KMS-11 (cell line): ENCODE results near the gene BRCA2.

ENCODE experiments used
- H2AFZ ChIP-seq: fragments of 200-600 bp; sonication (generic); 2 replicates; pipeline ENCODE4 v1.6.1; 2016; ENCODE audit warnings: antibody characterized with exemption, mixed run types, low read depth
- H3K27ac ChIP-seq: fragments of 200-600 bp; sonication (generic); 2 replicates; pipeline ENCODE4 v1.6.1; 2016; ENCODE audit warnings: mild to moderate bottlenecking, mixed run types
- H3K27me3 ChIP-seq: fragments of 200-600 bp; sonication (generic); 2 replicates; pipeline ENCODE4 v1.6.1; 2017; ENCODE audit warnings: mild to moderate bottlenecking, low read depth, mixed run types, moderate library complexity; ENCODE audit not compliant: insufficient read depth
- H3K36me3 ChIP-seq: fragments of 200-600 bp; sonication (generic); 2 replicates; pipeline ENCODE4 v1.6.1; 2017; ENCODE audit warnings: mild to moderate bottlenecking, mixed run types; ENCODE audit not compliant: insufficient read depth
- H3K4me1 ChIP-seq: fragments of 200-600 bp; sonication (generic); 2 replicates; pipeline ENCODE4 v1.6.1; 2016; ENCODE audit warnings: mild to moderate bottlenecking, low read depth, mixed run types; ENCODE audit not compliant: poor library complexity, severe bottlenecking
- H3K4me2 ChIP-seq: fragments of 200-600 bp; sonication (generic); 2 replicates; pipeline ENCODE4 v1.7.0; 2016; ENCODE audit warnings: mild to moderate bottlenecking, mixed run types
- H3K4me3 ChIP-seq: fragments of 200-600 bp; sonication (generic); IDR thresholded peaks from 2 replicates; pipeline ENCODE4 v1.6.1; 2017; ENCODE audit warnings: low read depth, low read length, mixed read lengths; ENCODE audit not compliant: insufficient read depth
- H3K79me2 ChIP-seq: fragments of 200-600 bp; sonication (generic); 2 replicates; pipeline ENCODE4 v1.6.1; 2016; ENCODE audit warnings: low read depth, mixed run types; ENCODE audit not compliant: insufficient read depth
- H3K9ac ChIP-seq: fragments of 200-600 bp; sonication (generic); 2 replicates; pipeline ENCODE4 v1.6.1; 2016; ENCODE audit warnings: mild to moderate bottlenecking, mixed run types
- H4K20me1 ChIP-seq: fragments of 200-600 bp; sonication (generic); 2 replicates; pipeline ENCODE4 v1.6.1; 2016; ENCODE audit warnings: mild to moderate bottlenecking, mixed run types; ENCODE audit not compliant: insufficient read depth
- TF ChIP-seq, protein P1 (sequence below): fragments of 200-600 bp; sonication (generic); conservative IDR thresholded peaks from 2 replicates; pipeline ENCODE4 v1.6.1; 2017; ENCODE audit warnings: low read depth, mild to moderate bottlenecking, antibody characterized with exemption, low read length, moderate library complexity, mixed read lengths

Gene BRCA2

DNA sequence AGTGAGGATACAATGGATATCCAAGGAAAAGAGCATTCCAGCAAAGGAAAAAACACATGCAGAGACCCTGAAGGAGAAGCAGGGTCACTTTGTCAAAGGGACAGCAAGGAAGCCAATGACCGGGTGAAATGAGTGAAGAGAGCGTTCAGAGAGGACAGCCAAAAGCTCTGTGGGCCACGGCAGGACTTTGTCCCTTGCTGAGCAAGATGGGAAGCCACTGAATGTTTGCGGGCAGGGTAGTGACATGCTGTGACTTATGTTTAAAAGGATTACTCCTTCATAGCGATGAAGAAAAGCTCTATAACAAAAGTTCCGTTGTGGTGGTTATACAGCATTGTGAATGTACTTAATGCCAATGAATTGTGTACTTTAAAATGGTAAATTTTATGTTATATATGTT, 16.6 kb upstream of the BRCA2 start:
- Histone ChIP-seq H3K27me3 (no peaks in the 10 kb centered on the region), H3K79me2 (no peaks in the 10 kb centered on the region), H2AFZ (no peak overlapping the region), H3K4me3 (no peak overlapping the region), H3K36me3 (no peaks in the 10 kb centered on the region), H3K4me1 (peaks cover 18% of the 10 kb centered on the region), H3K27ac (no peak overlapping the region), H3K4me2 (no peak overlapping the region), H4K20me1 (no peaks in the 10 kb centered on the region), H3K9ac (no peak overlapping the region)
- TF ChIP-seq, protein P1, sequence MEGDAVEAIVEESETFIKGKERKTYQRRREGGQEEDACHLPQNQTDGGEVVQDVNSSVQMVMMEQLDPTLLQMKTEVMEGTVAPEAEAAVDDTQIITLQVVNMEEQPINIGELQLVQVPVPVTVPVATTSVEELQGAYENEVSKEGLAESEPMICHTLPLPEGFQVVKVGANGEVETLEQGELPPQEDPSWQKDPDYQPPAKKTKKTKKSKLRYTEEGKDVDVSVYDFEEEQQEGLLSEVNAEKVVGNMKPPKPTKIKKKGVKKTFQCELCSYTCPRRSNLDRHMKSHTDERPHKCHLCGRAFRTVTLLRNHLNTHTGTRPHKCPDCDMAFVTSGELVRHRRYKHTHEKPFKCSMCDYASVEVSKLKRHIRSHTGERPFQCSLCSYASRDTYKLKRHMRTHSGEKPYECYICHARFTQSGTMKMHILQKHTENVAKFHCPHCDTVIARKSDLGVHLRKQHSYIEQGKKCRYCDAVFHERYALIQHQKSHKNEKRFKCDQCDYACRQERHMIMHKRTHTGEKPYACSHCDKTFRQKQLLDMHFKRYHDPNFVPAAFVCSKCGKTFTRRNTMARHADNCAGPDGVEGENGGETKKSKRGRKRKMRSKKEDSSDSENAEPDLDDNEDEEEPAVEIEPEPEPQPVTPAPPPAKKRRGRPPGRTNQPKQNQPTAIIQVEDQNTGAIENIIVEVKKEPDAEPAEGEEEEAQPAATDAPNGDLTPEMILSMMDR, result no peak

DNA sequence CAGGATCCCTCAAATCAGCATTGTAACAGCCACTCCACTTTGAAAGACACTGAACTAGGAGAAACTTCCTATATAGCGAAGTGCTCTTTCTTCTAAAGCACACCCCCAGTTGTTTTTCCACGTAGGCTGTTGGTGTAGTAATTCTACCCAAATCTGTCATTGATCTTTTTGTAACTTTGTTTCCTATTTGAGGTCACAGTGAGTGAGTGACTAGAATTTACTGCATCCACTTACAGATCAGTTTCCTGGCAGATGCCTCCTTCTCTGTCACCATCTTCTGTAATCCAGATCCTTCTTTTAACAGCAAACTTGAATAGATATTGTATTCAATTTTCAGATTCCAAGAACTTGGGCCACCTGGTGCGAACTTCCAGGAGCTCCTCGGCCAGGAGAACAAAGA, 15.4 kb upstream of the BRCA2 start:
- Histone ChIP-seq H3K9ac (no peak overlapping the region), H3K4me2 (no peak overlapping the region), H3K4me1 (peaks cover 18% of the 10 kb centered on the region), H3K4me3 (no peak overlapping the region), H3K27me3 (no peaks in the 10 kb centered on the region), H3K36me3 (no peaks in the 10 kb centered on the region), H3K27ac (no peak overlapping the region), H3K79me2 (no peaks in the 10 kb centered on the region), H2AFZ (no peak overlapping the region), H4K20me1 (no peaks in the 10 kb centered on the region)
- TF ChIP-seq, protein P1, result no peak

DNA sequence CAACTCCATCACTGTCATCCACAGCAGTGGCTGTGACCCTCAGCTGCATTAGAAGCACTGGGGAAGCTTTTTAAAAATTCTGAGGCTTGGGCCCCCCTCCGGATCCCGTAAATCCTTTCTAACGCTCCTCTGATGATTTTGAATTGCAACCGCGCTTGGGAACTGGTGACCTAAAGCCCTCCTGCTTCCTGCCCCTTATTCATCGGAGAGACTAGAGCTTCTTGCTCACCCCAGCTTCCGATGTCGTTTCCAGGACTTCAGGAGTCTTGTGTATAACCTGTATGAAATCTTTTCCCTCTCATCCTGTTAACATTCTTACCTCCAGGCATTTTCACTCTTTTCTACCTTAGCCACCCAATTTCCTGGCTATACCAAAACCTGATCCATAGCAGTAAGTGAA, 14.9 kb upstream of the BRCA2 start:
- TF ChIP-seq, protein P1, result no peak
- Histone ChIP-seq H3K27ac (no peak overlapping the region), H3K9ac (no peak overlapping the region), H3K36me3 (no peaks in the 10 kb centered on the region), H3K27me3 (no peaks in the 10 kb centered on the region), H4K20me1 (no peaks in the 10 kb centered on the region), H3K4me2 (no peak overlapping the region), H2AFZ (no peak overlapping the region), H3K4me3 (no peak overlapping the region), H3K79me2 (no peaks in the 10 kb centered on the region), H3K4me1 (peaks cover 18% of the 10 kb centered on the region)

DNA sequence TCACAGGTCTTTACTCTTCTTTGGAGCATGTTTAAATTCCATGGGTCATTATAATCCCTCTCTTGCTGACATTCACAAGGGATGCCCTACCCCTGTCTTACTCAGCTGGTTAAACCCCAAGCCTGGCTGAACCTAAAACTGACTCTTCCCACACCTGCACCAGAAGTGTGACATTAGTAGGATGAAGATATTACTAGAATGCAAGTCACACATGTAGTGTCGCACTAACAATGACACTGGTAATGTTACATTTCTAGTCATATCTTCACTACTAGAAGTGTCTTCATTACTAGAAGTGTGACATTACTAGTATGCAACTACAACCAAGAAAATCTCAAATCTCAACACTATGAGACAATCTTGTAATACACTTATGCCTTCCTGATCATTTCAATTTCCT, 14.4 kb upstream of the BRCA2 start:
- H2AFZ ChIP-seq, result no peak overlapping the region
- H3K27me3 ChIP-seq, result no peaks in the 10 kb centered on the region

More for the DNA sequence above, 14.4 kb upstream of the BRCA2 start:
- no peak overlapping the region for H3K4me2 ChIP-seq
- TF ChIP-seq, protein P1, result no peak
- no peaks in the 10 kb centered on the region for H3K36me3 ChIP-seq
- no peak overlapping the region for H3K27ac ChIP-seq
- H3K4me1 ChIP-seq, result peaks cover 18% of the 10 kb centered on the region
- no peak overlapping the region for H3K4me3 ChIP-seq
- H4K20me1 ChIP-seq, result no peaks in the 10 kb centered on the region
- no peaks in the 10 kb centered on the region for H3K79me2 ChIP-seq
- no peak overlapping the region for H3K9ac ChIP-seq
